ENCODE results near the gene NCAPD2. TPM values are rescaled to one million over a fixed set of nuclear protein-coding genes. Genes with fewer than 3 reads are reported as not detected.

Gene NCAPD2
- total and polyA plus RNA-seq, 7 experiments from 2014 or later = 24.4 to 121 (median 38.4) TPM

GRCh38 chr12:6532051-6532926 lies 38.4 kb downstream of the NCAPD2 start:
- H3K27me3 ChIP-seq (ENCODE audit: control insufficient read depth in 2 of 2, insufficient read depth in 2 of 2, low read length in 2 of 2) = no peaks in the 10 kb centered on the region
- H3K4me3 ChIP-seq (ENCODE audit: low read length) = no peak overlapping the region
- H3K27ac ChIP-seq (ENCODE audit: low read depth, low read length) = peak overlapping the region; percentile 81
- intact Hi-C loops (cut with micrococcal nuclease) = no loop called here
- H3K36me3 ChIP-seq (ENCODE audit: control insufficient read depth in 2 of 3, insufficient read depth in 3 of 3, low read length in 3 of 3) = peaks cover 13 to 58% (median 16%) of the 10 kb centered on the region in 3 experiments
- ChIA-PET CTCF (interaction anchor here (0.6 to 1.5 kb wide), 6 partner anchors 9 to 108 kb away, joined by 3 to 6 read pairs (median 4); no protein-coding TSS in a partner anchor), POLR2A (interaction anchor here (0.6 to 2.6 kb wide), 16 partner anchors 8 to 278 kb away, joined by 3 to 15 read pairs (median 4); partner anchors contain the start of genes MRPL51, TAPBPL, VAMP1 and ZNF384)
- Mint-ChIP-seq H3K36me3 (peaks cover 12 to 55% (median 12%) of the 10 kb centered on the region in 5 donors), H3K9me3 (peaks cover 0 to 1% (median 0%) of the 10 kb centered on the region in 11 donors), H3K4me3 (peak overlapping the region; percentile 77 to 99 (median 94)), H3K4me1 (peaks cover 22 to 45% (median 35%) of the 10 kb centered on the region in 7 donors), H3K27ac (peak overlapping the region; percentile 90 to 100 (median 93)), H3K27me3 (peaks cover 0 to 2% (median 0%) of the 10 kb centered on the region in 5 donors)
- H3K4me1 ChIP-seq (ENCODE audit: control insufficient read depth in 2 of 2, insufficient read depth in 2 of 2, low read length in 2 of 2) = peaks cover 31 to 37% of the 10 kb centered on the region in 2 donors
- DNase-seq (peak; percentile 39 to 89 (median 63)), ATAC-seq (peak; percentile 62)
- H3K9me3 ChIP-seq (ENCODE audit: control insufficient read depth in 2 of 3, low read length in 3 of 3) = no peaks in the 10 kb centered on the region

- Mint-ChIP-seq H3K4me1 (peaks cover 27 to 53% (median 42%) of the 10 kb centered on the region in 7 donors), H3K4me3 (peak overlapping the region; percentile 77 to 99 (median 94)), H3K27ac (peak overlapping the region; percentile 90 to 100 (median 93)), H3K27me3 (peaks cover 0 to 2% (median 0%) of the 10 kb centered on the region in 5 donors), H3K36me3 (peaks cover 14 to 58% (median 15%) of the 10 kb centered on the region in 5 donors), H3K9me3 (peaks cover 0 to 1% (median 0%) of the 10 kb centered on the region in 11 donors)
- peak overlapping the region; percentile 97 for H3K4me3 ChIP-seq (ENCODE audit: low read length)
- ChIA-PET POLR2A (interaction anchor here (0.6 to 2.6 kb wide), 11 partner anchors 21 to 198 kb away, joined by 3 to 15 read pairs (median 5); partner anchors contain the start of genes MRPL51, TAPBPL, VAMP1 and ZNF384), CTCF (interaction anchor here (1.1 to 1.5 kb wide), 4 partner anchors 10 to 67 kb away, joined by 3 to 6 read pairs (median 4); no protein-coding TSS in a partner anchor)
- no peak for ATAC-seq
- intact Hi-C loops (cut with micrococcal nuclease) = no loop called here
- H3K4me1 ChIP-seq (ENCODE audit: control insufficient read depth in 2 of 2, insufficient read depth in 2 of 2, low read length in 2 of 2) = peaks cover 31 to 43% of the 10 kb centered on the region in 2 donors
- H3K27me3 ChIP-seq (ENCODE audit: control insufficient read depth in 2 of 2, insufficient read depth in 2 of 2, low read length in 2 of 2) = no peaks in the 10 kb centered on the region
- peak in 5 of 9 donors; percentile 18 to 66 (median 21) for DNase-seq
- peak overlapping the region; percentile 81 for H3K27ac ChIP-seq (ENCODE audit: low read depth, low read length)
- no peaks in the 10 kb centered on the region for H3K9me3 ChIP-seq (ENCODE audit: control insufficient read depth in 2 of 3, low read length in 3 of 3)
- peaks cover 11 to 56% (median 15%) of the 10 kb centered on the region in 3 experiments for H3K36me3 ChIP-seq (ENCODE audit: control insufficient read depth in 2 of 3, insufficient read depth in 3 of 3, low read length in 3 of 3)
Observed at GRCh38 chr12:6532927-6533652, 39.2 kb downstream of the NCAPD2 start.

- POLR2A ChIA-PET = interaction anchor here (0.7 to 7.5 kb wide), 14 partner anchors 21 to 199 kb away, joined by 3 to 104 read pairs (median 12); partner anchors contain the start of genes CD27, MRPL51 and VAMP1
- H3K27ac Mint-ChIP-seq = peak overlapping the region; percentile 79 to 100 (median 93)
- Histone ChIP-seq H3K4me1 (ENCODE audit: control insufficient read depth in 2 of 2, insufficient read depth in 2 of 2, low read length in 2 of 2) (peaks cover 31 to 43% of the 10 kb centered on the region in 2 donors), H3K27me3 (ENCODE audit: control insufficient read depth in 2 of 2, insufficient read depth in 2 of 2, low read length in 2 of 2) (no peaks in the 10 kb centered on the region), H3K27ac (ENCODE audit: low read depth, low read length) (peak overlapping the region; percentile 81), H3K9me3 (ENCODE audit: control insufficient read depth in 2 of 3, low read length in 3 of 3) (no peaks in the 10 kb centered on the region), H3K4me3 (ENCODE audit: low read length) (peak overlapping the region; percentile 97), H3K36me3 (ENCODE audit: control insufficient read depth in 2 of 3, insufficient read depth in 3 of 3, low read length in 3 of 3) (peaks cover 12 to 56% (median 15%) of the 10 kb centered on the region in 3 experiments)
- intact Hi-C loops (cut with micrococcal nuclease) = no loop called here
- CTCF ChIA-PET = interaction anchor here (1.1 to 2.9 kb wide), 4 partner anchors 20 to 70 kb away, joined by 4 to 9 read pairs (median 6); no protein-coding TSS in a partner anchor
- DNase-seq (peak in 2 of 9 donors; percentile 12 to 20), ATAC-seq (no peak)
- H3K27me3 Mint-ChIP-seq = peaks cover 0 to 2% (median 0%) of the 10 kb centered on the region in 5 donors
- H3K9me3 Mint-ChIP-seq = peaks cover 0 to 1% (median 0%) of the 10 kb centered on the region in 11 donors
- peaks cover 10 to 56% (median 15%) of the 10 kb centered on the region in 5 donors for H3K36me3 Mint-ChIP-seq
- peaks cover 28 to 57% (median 42%) of the 10 kb centered on the region in 7 donors for H3K4me1 Mint-ChIP-seq
- H3K4me3 Mint-ChIP-seq = peak overlapping the region; percentile 60 to 99 (median 94)
Observed at GRCh38 chr12:6533653-6533922, 39.7 kb downstream of the NCAPD2 start.

- Histone ChIP-seq H3K27me3 (ENCODE audit: control insufficient read depth in 2 of 2, insufficient read depth in 2 of 2, low read length in 2 of 2) (no peaks in the 10 kb centered on the region), H3K9me3 (ENCODE audit: control insufficient read depth in 2 of 3, low read length in 3 of 3) (no peaks in the 10 kb centered on the region), H3K36me3 (ENCODE audit: control insufficient read depth in 2 of 3, insufficient read depth in 3 of 3, low read length in 3 of 3) (peaks cover 12 to 53% (median 15%) of the 10 kb centered on the region in 3 experiments), H3K4me1 (ENCODE audit: control insufficient read depth in 2 of 2, insufficient read depth in 2 of 2, low read length in 2 of 2) (peaks cover 31 to 43% of the 10 kb centered on the region in 2 donors), H3K27ac (ENCODE audit: low read depth, low read length) (peak within 1 kb of the TSS; percentile 81), H3K4me3 (ENCODE audit: low read length) (peak within 1 kb of the TSS; percentile 97)
- Mint-ChIP-seq H3K9me3 (peaks cover 0 to 1% (median 0%) of the 10 kb centered on the region in 11 donors), H3K36me3 (peaks cover 6 to 53% (median 15%) of the 10 kb centered on the region in 5 donors), H3K4me3 (peak within 1 kb of the TSS; percentile 90 to 99 (median 94)), H3K27ac (peak within 1 kb of the TSS; percentile 92 to 100 (median 94)), H3K4me1 (peaks cover 28 to 59% (median 42%) of the 10 kb centered on the region in 7 donors), H3K27me3 (peaks cover 0 to 2% (median 0%) of the 10 kb centered on the region in 5 donors)
- intact Hi-C loops (cut with micrococcal nuclease) = loop anchor here (1.0 to 2.0 kb wide), 12 partner anchors 22 to 318 kb away; partner anchors contain the start of genes CHD4 (in 2 of the 2), IFFO1 (in 2 of the 2), NOP2 (in 2 of the 2) and VAMP1 (in 2 of the 2)
- DNase-seq (peak; percentile 66 to 94 (median 83)), ATAC-seq (peak; percentile 66)
- ChIA-PET POLR2A (interaction anchor here (0.5 to 7.5 kb wide), 21 partner anchors 19 to 214 kb away, joined by 3 to 104 read pairs (median 5); partner anchors contain the start of genes CD27, MRPL51, TAPBPL and VAMP1), CTCF (interaction anchor here (0.6 to 7.1 kb wide), 4 partner anchors 69 to 109 kb away, joined by 3 to 106 read pairs (median 8); no protein-coding TSS in a partner anchor)
Observed at GRCh38 chr12:6533923-6534694, 40.2 kb downstream of the NCAPD2 start, which contains the start of gene GAPDH. Gene GAPDH (plus strand): TSS chr12:6534517. CDS start chr12:6534833, 316 bp downstream.

- Histone ChIP-seq H3K4me1 (ENCODE audit: control insufficient read depth in 2 of 2, insufficient read depth in 2 of 2, low read length in 2 of 2) (peaks cover 31 to 43% of the 10 kb centered on the region in 2 donors), H3K36me3 (ENCODE audit: control insufficient read depth in 2 of 3, insufficient read depth in 3 of 3, low read length in 3 of 3) (peaks cover 12 to 52% (median 15%) of the 10 kb centered on the region in 3 experiments), H3K9me3 (ENCODE audit: control insufficient read depth in 2 of 3, low read length in 3 of 3) (no peaks in the 10 kb centered on the region), H3K27ac (ENCODE audit: low read depth, low read length) (peak overlapping the region; percentile 81), H3K4me3 (ENCODE audit: low read length) (peak overlapping the region; percentile 97), H3K27me3 (ENCODE audit: control insufficient read depth in 2 of 2, insufficient read depth in 2 of 2, low read length in 2 of 2) (no peaks in the 10 kb centered on the region)
- POLR2A ChIA-PET = interaction anchor here (0.5 to 7.5 kb wide), 25 partner anchors 19 to 215 kb away, joined by 3 to 104 read pairs (median 5); partner anchors contain the start of genes CD27, MRPL51, TAPBPL and VAMP1
- intact Hi-C loops (cut with micrococcal nuclease) = loop anchor here (1.0 to 2.0 kb wide), 12 partner anchors 22 to 318 kb away; partner anchors contain the start of genes CHD4 (in 2 of the 2), IFFO1 (in 2 of the 2), NOP2 (in 2 of the 2) and VAMP1 (in 2 of the 2)
- Mint-ChIP-seq H3K27me3 (peaks cover 0 to 2% (median 0%) of the 10 kb centered on the region in 5 donors), H3K9me3 (peaks cover 0 to 1% (median 0%) of the 10 kb centered on the region in 11 donors), H3K36me3 (peaks cover 6 to 56% (median 15%) of the 10 kb centered on the region in 5 donors), H3K4me3 (peak overlapping the region; percentile 90 to 99 (median 94)), H3K4me1 (peaks cover 29 to 64% (median 48%) of the 10 kb centered on the region in 7 donors), H3K27ac (peak overlapping the region; percentile 92 to 100 (median 94))
- ATAC-seq (peak; percentile 72), DNase-seq (no peak)
- CTCF ChIA-PET = interaction anchor here (0.6 to 7.1 kb wide), 4 partner anchors 69 to 109 kb away, joined by 3 to 106 read pairs (median 8); no protein-coding TSS in a partner anchor
Observed at GRCh38 chr12:6534695-6534944, 40.7 kb downstream of the NCAPD2 start.

Measured in naive thymus-derived CD4-positive, alpha-beta T cell (primary cell).